ENCODE data around the gene ENTPD8. TPM values are rescaled to one million over a fixed set of nuclear protein-coding genes. Genes with fewer than 3 reads are reported as not detected.

ENTPD8 gene
- total RNA-seq, 4 donors from 2014 or later = 0.21 TPM; not detected in 3

DNA sequence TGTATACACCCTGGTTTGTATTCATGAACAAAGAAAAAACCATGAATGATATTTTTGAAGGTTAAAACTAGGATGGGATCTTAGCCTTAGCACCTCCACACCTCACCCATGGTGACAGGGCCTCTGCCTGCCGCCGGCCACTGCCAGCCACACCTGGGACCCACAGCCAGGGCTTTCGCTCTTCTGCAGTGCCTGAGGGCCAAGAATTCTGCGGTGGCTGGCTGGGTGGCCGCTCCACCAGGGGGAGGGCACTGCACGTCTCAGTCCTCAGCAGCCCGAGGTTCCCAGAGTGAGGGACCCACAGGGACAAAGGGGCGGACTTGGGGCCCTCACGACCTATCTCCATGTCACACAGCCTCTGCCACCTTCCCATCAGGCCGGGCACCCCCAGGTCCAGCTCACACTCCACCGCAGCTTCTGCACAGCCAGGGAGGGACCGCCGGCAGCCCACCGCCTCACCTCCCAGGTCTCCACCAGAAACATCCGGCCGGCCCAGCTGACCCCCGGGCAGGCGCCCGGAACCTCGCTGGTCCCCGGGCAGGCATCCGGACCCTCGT lies 25.1 kb downstream of the ENTPD8 start:
- Histone ChIP-seq H3K9me3 (no peaks in the 10 kb centered on the region), H3K27ac (no peak overlapping the region), H3K4me1 (peaks cover 0 to 9% of the 10 kb centered on the region in 2 donors), H3K36me3 (no peaks in the 10 kb centered on the region), H3K4me3 (no peak overlapping the region), H3K27me3 (no peaks in the 10 kb centered on the region)
- intact Hi-C loops (cut with DNase I; ENCODE audit: low total_unique reads) = loop anchor here (10.0 kb wide), 1 partner anchor 111 kb away; the partner anchor contains the start of gene NRARP
- DNase-seq = no peak
- TF ChIP-seq POLR2A (IDR thresholded peaks at IDR 0.05) = no peak
- TF ChIP-seq, protein P1, sequence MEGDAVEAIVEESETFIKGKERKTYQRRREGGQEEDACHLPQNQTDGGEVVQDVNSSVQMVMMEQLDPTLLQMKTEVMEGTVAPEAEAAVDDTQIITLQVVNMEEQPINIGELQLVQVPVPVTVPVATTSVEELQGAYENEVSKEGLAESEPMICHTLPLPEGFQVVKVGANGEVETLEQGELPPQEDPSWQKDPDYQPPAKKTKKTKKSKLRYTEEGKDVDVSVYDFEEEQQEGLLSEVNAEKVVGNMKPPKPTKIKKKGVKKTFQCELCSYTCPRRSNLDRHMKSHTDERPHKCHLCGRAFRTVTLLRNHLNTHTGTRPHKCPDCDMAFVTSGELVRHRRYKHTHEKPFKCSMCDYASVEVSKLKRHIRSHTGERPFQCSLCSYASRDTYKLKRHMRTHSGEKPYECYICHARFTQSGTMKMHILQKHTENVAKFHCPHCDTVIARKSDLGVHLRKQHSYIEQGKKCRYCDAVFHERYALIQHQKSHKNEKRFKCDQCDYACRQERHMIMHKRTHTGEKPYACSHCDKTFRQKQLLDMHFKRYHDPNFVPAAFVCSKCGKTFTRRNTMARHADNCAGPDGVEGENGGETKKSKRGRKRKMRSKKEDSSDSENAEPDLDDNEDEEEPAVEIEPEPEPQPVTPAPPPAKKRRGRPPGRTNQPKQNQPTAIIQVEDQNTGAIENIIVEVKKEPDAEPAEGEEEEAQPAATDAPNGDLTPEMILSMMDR (IDR thresholded peaks at IDR 0.05) = no peak

DNA sequence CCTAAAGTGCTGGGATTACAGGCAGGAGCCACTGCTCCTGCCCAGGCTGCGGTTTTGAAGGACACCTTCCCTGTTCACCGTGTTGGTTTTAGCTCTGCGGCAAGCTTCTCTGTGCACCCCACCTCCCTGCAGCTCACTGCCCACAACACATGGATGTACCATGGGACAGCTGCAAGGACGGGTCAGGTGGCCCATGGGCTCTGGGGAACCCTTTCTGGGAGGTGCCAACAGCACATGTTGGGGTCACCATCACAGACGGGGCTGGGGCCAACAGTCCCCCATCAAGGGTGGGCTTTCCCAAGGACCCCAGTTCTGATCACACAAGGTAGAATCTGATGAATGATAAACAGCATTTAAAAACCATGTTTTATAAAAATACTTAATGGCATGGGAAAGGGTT lies 25.7 kb downstream of the ENTPD8 start:
- Histone ChIP-seq H3K36me3 (no peaks in the 10 kb centered on the region), H3K4me3 (no peak overlapping the region), H3K27me3 (no peaks in the 10 kb centered on the region), H3K27ac (no peak overlapping the region), H3K4me1 (peaks cover 0 to 9% of the 10 kb centered on the region in 2 donors), H3K9me3 (no peaks in the 10 kb centered on the region)
- intact Hi-C loops (cut with DNase I; ENCODE audit: low total_unique reads) = loop anchor here (10.0 kb wide), 1 partner anchor 111 kb away; the partner anchor contains the start of gene NRARP
- no peak for DNase-seq
- TF ChIP-seq POLR2A (IDR thresholded peaks at IDR 0.05) = no peak
- TF ChIP-seq, protein P1 (IDR thresholded peaks at IDR 0.05) = no peak

DNA sequence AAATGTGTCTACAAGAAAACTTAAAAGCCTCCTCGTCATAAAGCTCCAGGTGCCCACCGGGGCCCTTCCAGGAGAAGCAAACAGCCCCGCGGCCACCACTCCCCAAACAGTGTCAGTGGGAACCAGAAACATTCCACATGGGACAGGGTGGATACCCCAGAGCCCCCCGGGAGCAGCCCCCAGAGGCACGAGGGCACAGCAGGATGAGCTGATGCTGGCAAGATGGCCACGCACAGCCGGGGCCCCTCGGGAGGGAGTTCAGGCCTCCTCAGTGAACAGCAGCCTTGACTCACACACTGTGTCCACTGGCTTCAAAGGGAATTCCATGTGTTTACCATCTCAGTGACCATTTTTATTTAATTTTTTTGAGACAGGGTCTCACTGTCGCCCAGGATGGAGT lies 28.7 kb downstream of the ENTPD8 start:
- peak overlapping the region; percentile 63 to 82 for H3K27ac ChIP-seq
- intact Hi-C loops (cut with DNase I; ENCODE audit: low total_unique reads) = loop anchor here (10.0 kb wide), 1 partner anchor 108 kb away; the partner anchor contains the start of gene NRARP
- H3K27me3 ChIP-seq = no peaks in the 10 kb centered on the region
- no peak overlapping the region for H3K4me3 ChIP-seq
- no peaks in the 10 kb centered on the region for H3K9me3 ChIP-seq
- peaks cover 0 to 14% of the 10 kb centered on the region in 2 donors for H3K4me1 ChIP-seq
- H3K36me3 ChIP-seq = no peaks in the 10 kb centered on the region
- TF ChIP-seq, protein P1 (IDR thresholded peaks at IDR 0.05) = no peak
- TF ChIP-seq POLR2A (IDR thresholded peaks at IDR 0.05) = no peak
- DNase-seq = no peak

DNA sequence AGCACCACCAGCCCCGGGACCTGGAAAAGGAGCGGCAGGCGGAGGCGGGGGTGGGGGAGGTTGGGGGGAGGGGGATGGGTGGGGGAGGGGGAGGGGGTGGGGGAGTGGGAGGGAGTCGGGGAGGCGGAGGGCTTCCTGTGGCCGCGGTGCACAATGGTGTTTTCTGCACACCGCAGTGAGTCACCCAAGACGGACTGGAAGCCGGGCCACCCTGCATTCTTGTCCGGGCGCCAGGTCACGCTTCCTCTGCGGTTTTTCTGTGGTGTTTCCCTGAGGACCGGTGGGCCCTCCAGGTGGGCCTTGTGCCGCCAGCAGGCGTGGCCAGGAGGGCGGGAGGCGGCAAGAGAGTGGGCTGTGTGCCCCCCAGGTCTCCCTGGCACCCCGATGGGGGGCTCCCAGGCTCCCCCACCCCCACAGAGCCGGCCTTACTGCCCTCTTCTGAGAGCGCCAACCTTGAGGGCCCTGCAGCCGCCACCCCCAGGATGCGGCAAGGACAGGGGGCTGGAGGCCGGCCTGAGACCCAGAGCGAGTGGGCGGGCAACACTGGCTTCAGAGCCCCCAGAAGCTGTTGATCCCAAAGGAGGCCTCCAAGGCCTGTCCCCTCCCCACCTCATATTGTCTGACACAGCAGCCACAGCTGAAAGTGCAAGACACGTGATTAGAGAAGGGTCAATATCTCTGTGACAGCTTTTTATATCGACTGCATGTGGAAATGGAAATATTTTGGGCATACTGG lies 29.3 kb downstream of the ENTPD8 start:
- DNase-seq = peak; percentile 72 to 79
- no peak for TF ChIP-seq POLR2A (IDR thresholded peaks at IDR 0.05)
- TF ChIP-seq, protein P1 (IDR thresholded peaks at IDR 0.05) = no peak
- no peak overlapping the region for H3K4me3 ChIP-seq

DNA sequence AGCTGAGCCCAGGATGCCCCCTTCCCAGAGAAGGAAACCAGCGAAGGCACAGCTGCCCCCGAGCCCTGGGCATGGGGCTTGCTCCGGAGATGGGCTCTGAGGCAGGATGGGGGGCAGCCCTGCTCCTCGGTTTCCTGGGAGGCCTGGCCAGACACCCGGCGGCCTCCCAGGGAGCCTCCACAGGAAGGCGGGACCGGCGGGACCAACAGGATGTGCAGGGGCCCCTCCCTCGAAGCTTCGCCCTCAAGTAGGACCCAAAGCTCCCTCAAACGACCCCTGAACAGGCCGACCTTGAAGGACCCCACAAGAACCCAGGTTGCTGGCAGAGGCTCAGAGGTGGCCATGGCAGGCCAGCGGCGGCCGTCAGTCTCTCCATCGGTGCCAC lies 29.9 kb downstream of the ENTPD8 start:
- DNase-seq = no peak
- no peaks in the 10 kb centered on the region for H3K9me3 ChIP-seq
- H3K36me3 ChIP-seq = no peaks in the 10 kb centered on the region
- H3K27me3 ChIP-seq = peaks cover 0 to 8% of the 10 kb centered on the region in 2 donors
- intact Hi-C loops (cut with DNase I; ENCODE audit: low total_unique reads) = loop anchor here (10.0 kb wide), 1 partner anchor 106 kb away; the partner anchor contains the start of gene NRARP
- TF ChIP-seq, protein P1 (IDR thresholded peaks at IDR 0.05) = no peak
- no peak for TF ChIP-seq POLR2A (IDR thresholded peaks at IDR 0.05)
- H3K27ac ChIP-seq = peak overlapping the region; percentile 21 to 63
- peaks cover 0 to 25% of the 10 kb centered on the region in 2 donors for H3K4me1 ChIP-seq
- no peak overlapping the region for H3K4me3 ChIP-seq

More for the DNA sequence above, 29.3 kb downstream of the ENTPD8 start:
- H3K9me3 ChIP-seq = no peaks in the 10 kb centered on the region
- peaks cover 0 to 19% of the 10 kb centered on the region in 2 donors for H3K4me1 ChIP-seq
- intact Hi-C loops (cut with DNase I; ENCODE audit: low total_unique reads) = loop anchor here (10.0 kb wide), 1 partner anchor 107 kb away; the partner anchor contains the start of gene NRARP
- H3K27me3 ChIP-seq = peaks cover 0 to 5% of the 10 kb centered on the region in 2 donors
- no peaks in the 10 kb centered on the region for H3K36me3 ChIP-seq
- peak overlapping the region; percentile 63 to 82 for H3K27ac ChIP-seq

Data from uterus (tissue), 4 donors.